HG03175 (cell line): ENCODE measurements around the gene MANSC4.

Source experiments
- ATAC-seq: cut with Tn5 transposase; IDR thresholded peaks from one replicate; pipeline ENCODE4 v1.9.1; 2021; ENCODE audit warnings: mild to moderate bottlenecking, moderate library complexity; ENCODE audit not compliant: unreplicated experiment

The MANSC4 gene

GRCh38 chr12:27801630-27802029, 21.6 kb upstream of the MANSC4 start:
- ATAC-seq, result no peak

- ATAC-seq, result no peak
Measured at GRCh38 chr12:27800819-27801218, 20.8 kb upstream of the MANSC4 start.

- ATAC-seq, result no peak
Measured at GRCh38 chr12:27797301-27798025, 17.4 kb upstream of the MANSC4 start.

GRCh38 chr12:27796128-27796527, 16.1 kb upstream of the MANSC4 start:
- no peak for ATAC-seq

- ATAC-seq, result no peak
Measured at GRCh38 chr12:27794818-27795584, 15.0 kb upstream of the MANSC4 start.

GRCh38 chr12:27790179-27790578, 10.1 kb upstream of the MANSC4 start:
- ATAC-seq, result no peak

- no peak for ATAC-seq
Measured at GRCh38 chr12:27787559-27787958, 7.5 kb upstream of the MANSC4 start.

GRCh38 chr12:27785882-27786570, 6.0 kb upstream of the MANSC4 start:
- no peak for ATAC-seq

GRCh38 chr12:27782481-27782880, 2.4 kb upstream of the MANSC4 start:
- ATAC-seq, result no peak

GRCh38 chr12:27781680-27782079, 1.6 kb upstream of the MANSC4 start:
- no peak for ATAC-seq

GRCh38 chr12:27780612-27781408, 774 bp upstream of the MANSC4 start:
- ATAC-seq, result peak; percentile 34

GRCh38 chr12:27779416-27779919, 568 bp downstream of the MANSC4 start:
- peak; percentile 10 for ATAC-seq

- no peak for ATAC-seq
Measured at GRCh38 chr12:27778206-27778605, 1.8 kb downstream of the MANSC4 start.

GRCh38 chr12:27777141-27777540, 2.9 kb downstream of the MANSC4 start:
- ATAC-seq, result no peak

- peak; percentile 51 for ATAC-seq
Measured at GRCh38 chr12:27772328-27773049, 7.5 kb downstream of the MANSC4 start.

GRCh38 chr12:27771481-27772327, 8.3 kb downstream of the MANSC4 start:
- ATAC-seq, result peak; percentile 52

- no peak for ATAC-seq
Measured at GRCh38 chr12:27769142-27769673, 10.8 kb downstream of the MANSC4 start.

- ATAC-seq, result peak; percentile 42
Measured at GRCh38 chr12:27766587-27766986, 13.4 kb downstream of the MANSC4 start.

- no peak for ATAC-seq
Measured at GRCh38 chr12:27762757-27763156, 17.3 kb downstream of the MANSC4 start.
